HG02678 (cell line): Measurements from ENCODE around the gene CLEC4C.
A peak's percentile ranks its signal among the peaks of the same experiment; 100 is the strongest.
"Not testable (repeated sequence)": the region's sequence is repeated elsewhere in the genome, so short reads cannot be mapped to it uniquely, and the experiment has no call there.

Experiments used
- ATAC-seq: cut with Tn5 transposase; IDR thresholded peaks from one replicate; pipeline ENCODE4 v1.9.1; 2021; ENCODE audit warnings: mild to moderate bottlenecking, moderate library complexity; ENCODE audit not compliant: unreplicated experiment

CLEC4C gene, protein sequence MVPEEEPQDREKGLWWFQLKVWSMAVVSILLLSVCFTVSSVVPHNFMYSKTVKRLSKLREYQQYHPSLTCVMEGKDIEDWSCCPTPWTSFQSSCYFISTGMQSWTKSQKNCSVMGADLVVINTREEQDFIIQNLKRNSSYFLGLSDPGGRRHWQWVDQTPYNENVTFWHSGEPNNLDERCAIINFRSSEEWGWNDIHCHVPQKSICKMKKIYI

DNA sequence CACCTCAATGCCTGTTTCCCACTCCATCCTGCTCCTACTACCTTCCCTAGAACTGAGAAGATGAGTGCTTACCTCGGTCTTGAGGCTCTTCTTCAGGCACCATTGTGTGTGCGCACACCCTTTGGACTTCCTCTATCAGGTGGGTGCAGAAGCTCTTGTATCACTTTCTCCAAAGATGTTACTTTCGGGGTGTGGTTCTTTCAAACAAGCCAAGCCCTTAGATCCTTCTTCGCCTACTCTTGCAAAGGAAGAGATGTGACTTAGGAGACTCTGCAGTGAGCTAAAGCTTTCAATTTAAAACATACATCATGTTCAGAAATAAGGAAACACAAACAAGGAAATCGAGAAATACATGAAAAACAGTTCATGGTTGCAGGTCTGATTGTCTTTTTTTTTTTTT, at the start of gene CLEC4C:
Gene CLEC4C (minus strand): TSS at position 130 of the 400 bp plus-strand sequence. CDS start 27 bp downstream, at position 103.
- no peak for ATAC-seq

DNA sequence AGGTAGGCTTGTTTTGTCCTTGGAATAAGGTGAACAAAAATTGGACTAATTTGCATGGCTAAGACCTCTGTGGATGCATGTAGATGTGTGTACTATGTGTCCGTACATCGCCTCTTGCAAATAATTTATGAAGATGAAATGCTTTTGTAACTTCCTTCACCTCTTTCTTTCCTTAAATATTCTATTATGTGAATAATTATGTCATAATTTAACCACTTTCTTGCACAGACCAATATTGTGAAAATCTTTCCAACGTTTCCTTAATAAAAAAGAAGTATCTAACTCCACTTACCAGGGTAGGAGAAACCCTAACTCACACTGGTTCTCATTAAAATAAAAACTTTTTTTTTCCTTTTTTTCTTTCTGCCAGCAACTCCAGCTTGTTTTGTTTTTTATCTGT, 46.0 kb upstream of the CLEC4C start:
- ATAC-seq, result no peak

DNA sequence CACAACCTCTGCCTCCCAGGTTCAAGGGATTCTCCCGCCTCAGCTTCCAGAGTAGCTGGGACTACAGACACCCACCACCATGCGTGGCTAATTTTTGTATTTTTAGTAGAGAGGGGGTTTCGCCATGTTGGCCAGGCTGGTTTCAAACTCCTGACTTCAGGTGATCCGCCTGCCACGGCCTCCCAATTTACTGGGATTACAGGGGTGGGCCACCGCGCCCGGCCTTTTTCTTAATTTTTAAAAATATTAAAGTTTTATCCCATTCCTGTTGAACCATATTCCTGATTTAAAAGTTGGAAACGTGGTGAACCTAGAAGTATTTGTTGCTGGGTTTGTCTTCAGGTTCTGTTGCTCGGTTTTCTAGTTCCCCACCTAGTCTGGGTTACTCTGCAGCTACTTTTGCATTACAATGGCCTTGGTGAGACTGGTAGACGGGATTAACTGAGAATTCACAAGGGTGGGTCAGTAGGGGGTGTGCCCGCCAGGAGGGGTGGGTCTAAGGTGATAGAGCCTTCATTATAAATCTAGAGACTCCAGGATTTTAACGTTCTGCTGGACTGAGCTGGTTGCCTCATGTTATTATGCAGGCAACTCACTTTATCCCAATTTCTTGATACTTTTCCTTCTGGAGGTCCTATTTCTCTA, 41.8 kb upstream of the CLEC4C start, which contains the start of gene NANOG:
Gene NANOG (plus strand): TSS at position 519 of the 645 bp plus-strand sequence. CDS start 213 bp downstream, outside the sequence.
- not testable (repeated sequence) for ATAC-seq

DNA sequence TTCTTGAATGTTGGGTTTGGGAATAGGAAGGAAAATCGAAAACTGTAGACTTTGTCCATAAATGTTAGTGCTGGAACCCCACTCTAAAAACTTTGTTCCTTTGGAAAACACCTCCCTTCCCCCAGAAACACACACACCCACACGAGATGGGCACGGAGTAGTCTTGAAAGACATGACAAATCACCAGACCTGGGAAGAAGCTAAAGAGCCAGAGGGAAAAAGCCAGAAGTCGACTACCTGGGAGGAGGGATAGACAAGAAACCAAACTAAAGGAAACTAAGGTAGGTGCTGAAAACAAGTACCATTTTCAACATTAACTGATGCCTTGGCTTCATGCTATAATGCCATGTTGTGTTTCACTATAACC, 41.1 kb upstream of the CLEC4C start:
- ATAC-seq, result no peak

DNA sequence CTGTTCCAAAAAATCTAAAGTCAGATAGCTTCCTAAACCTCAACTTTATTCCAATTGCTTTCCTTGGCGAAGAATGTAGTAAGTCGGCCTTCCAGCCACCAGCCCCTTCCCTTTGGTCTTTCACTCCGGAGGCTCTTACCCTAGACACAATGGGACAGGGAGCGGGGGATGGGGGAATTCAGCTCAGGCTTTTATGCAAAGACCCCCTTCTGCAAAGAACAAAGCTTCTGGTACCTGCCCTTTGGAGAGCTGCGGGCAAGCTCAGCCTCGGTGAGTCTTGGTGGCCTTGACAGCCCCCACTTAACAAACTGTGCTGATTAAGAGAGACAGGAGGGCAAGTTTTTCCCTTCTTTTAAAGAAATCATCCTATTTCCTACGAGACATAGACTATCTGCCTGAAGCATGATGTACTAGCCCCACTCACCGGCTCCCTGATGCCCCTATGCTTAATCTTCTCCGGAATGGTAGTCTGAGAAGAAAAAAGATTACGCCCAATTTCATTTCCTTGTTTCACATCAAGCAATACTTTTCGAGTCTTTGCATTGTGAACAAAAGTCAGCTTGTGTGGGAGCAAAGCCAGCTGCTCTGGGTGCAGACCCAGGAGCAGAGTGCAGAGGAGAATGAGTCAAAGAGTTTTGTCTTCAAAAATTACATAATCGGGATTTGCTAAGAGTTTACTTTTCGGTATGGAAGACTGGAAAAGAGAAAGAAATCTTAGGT, 40.6 kb upstream of the CLEC4C start:
- no peak for ATAC-seq

DNA sequence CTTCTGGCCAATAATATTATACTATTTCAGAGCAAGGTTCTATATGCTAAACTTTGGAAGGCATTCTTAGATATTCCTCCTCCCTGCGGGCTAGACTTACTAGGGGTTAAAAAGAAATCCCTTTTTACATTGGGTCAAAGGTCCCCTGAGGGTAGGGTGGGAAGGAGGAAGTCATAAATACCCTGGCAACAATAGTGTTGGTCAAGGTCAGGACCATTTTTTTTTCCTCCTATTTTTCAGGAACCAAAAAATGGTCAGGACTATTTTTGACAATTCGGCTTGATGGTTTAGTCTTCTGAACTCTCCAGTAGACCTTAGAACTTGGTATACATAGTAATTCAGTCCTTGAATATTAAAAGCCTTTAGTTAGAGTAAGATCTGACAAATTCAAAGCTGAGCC, 37.5 kb upstream of the CLEC4C start:
- no peak for ATAC-seq

DNA sequence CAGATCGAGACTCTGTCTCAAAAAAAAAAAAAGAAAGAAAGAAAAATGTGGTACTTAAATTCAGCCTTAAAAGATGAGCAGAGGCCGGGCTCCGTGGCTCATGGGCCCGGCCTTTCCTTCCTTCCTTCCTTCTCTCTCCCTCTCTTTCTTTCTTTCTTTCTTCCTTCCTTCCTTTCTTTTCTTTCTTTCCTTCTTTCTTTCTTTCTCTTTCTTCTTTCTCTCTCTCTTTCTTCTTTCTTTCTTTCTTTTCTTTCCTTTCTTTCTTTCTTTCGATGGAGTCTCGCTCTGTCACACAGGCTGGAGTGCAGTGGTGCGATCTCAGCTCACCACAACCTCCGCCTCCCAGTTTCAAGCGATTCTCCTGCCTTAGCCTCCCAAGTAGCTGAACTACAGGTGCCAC, 36.3 kb upstream of the CLEC4C start:
- not testable (repeated sequence) for ATAC-seq

DNA sequence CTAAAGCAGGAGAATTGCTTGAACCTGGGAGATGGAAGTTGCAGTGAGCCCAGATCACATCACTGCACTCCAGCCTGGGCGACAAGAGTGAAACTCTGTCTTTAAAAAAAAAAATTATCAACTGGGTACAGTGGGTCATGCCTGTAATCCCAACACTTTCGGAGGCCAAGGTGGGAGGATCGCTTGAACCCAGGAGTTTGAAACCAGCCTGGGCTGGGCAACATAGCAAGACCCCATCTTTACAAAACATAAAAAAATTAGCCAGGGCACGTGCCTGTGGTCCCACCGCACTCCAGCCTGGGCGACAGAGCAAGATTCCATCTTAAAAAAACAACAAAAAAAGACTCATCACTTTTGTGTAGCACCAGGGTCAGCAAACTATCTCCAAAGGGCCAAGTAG, 34.9 kb upstream of the CLEC4C start:
- no peak for ATAC-seq

DNA sequence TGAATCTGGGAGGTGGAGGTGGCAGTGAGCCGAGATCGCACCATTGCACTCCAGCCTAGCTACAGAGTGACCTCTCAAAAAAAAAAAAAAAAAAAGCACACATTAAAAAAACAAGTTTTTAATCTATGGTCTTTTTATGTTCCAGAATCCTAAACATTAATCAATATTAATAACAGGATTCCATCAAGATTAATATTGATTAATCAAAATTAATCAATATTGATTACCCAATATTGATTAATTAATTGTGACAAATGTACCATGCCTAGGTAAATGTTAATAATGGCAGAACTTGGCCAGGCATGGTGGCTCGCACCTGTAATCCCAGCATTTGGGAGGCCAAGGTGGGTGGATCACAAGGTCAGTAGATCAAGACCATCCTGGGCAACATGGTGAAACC, 34.1 kb upstream of the CLEC4C start:
- ATAC-seq, result no peak

DNA sequence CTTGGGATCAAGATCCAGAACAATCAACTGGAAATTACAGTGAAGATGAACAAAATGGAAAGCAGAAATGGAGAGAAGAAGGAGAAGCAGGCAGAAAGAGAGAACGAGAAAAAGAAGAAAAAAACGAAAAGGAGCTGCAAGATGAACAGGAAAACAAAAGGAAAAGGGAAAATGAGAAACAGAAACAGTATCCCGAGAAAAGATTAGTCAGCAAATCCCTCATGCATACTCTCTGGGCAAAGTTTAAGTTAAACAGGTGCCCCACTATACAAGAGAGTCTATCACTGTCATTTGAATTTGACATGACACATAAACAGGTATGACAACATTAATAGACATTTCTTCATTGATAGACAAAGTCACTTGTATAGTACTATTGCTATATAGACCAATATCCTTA, 22.8 kb upstream of the CLEC4C start:
- no peak for ATAC-seq

DNA sequence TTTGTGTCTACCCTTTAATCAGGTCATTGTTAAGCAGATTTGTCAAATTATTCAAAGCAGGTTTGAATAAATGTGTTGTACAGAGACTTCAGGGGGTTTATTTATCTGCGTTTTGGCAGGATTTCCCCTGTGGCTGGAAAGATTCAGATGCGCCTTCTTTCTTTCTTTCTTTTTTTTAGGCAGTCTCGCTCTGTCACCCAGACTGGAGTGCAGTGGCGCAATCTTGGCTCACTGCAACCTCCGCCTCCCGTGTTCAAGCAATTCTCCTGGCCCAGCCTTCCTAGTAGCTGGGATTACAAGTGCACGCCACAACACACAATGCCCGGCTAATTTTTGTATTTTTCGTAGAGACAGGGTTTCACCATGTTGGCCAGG, 11.6 kb upstream of the CLEC4C start:
- no peak for ATAC-seq

DNA sequence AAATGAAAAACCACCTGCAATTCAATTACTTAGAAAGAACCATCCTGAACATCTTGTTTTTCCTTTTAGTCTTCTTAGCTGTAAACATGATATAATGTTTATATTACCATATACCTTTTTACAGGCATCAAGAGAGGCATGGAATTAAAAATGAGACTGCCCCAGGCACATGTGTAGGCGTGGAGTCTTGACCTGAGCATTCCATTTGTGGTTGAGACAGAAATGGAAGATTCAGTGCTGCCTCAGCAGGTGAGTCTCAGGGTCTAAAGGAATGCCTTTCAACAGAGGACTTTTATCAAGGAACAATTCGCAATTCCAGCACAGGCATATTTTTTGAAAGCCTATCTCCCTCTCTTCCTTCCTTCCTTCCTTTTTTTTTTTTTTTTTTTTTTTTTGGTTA, 9.8 kb upstream of the CLEC4C start:
- no peak for ATAC-seq

DNA sequence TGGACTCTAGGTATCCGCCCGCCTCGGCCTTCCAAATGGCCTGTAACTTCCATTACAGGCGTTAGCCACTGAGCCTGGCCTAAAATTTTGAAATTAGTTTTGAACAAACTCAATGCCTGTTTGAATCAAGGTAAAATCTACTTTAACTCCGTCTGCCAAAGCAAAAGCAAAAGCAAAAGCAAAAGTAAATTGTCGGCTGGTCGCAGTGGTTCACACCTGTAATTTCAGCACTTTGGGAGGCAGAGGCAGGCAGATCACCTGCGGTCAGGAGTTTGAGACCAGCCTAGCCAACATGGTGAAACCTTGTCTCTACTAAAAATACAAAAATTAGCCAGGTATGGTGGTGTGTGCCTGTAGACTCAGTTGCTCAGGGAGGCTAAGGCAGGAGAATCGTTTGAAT, 8.5 kb upstream of the CLEC4C start:
- ATAC-seq, result not testable (repeated sequence)

DNA sequence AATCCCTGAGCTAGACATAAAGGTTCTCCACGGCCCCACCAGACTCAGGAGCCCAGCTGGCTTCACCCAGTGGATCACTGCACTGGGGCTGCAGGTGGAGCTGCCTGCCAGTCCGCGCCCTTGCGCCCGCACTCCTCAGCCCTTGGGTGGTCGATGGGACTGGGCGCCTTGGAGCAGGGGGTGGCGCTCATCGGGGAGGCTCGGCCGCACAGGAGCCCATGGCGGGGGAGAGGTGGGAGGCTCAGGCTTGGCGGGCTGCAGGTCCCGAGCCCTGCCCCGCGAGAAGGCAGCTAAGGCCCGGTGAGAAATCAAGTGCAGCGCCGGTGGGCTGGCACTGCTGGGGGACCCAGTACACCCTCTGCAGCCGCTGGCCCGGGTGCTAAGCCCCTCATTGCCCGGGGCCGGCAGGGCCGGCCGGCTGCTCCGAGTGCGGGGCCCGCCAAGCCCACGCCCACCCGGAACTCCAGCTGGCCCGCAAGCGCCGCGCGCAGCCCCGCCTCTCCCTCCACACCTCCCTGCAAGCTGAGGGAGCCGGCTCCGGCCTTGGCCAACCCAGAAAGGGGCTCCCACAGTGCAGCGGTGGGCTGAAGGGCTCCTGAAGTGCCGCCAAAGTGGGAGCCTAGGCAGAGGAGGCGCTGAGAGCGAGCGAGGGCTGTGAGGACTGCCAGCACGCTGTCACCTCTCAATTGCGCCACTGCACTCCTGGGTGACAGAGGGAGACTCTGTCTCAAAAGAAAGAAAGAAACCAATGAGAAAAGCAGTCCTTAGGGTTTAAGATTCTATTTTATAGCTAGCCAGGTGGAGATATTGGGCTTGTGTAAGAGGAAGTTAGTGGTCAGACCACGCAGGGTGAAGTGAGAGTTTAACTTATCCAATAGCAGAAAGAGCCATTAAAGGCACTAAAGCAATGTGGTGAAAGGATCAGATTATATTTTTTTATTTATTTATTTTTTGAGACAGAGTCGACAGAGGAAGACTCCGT, 5.1 kb upstream of the CLEC4C start:
- ATAC-seq, result peak; percentile 64

DNA sequence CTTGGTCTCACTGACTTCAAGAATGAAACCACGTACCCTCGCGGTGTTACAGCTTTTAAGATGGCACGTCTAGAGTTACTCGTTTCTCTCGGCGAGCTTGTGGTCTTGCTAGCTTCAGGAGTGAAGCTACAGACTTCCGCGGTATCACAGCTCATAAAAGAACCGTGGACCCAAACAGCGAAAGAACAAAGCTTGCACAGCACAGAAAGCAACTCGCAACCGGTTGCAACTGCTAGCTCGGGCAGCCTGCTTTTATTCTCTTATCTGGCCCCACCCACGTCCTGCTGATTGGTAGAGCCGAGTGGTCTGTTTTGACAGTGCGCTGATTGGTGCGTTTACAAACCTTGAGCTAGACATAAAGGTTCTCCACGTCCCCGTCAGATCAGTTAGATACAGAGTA, 4.2 kb upstream of the CLEC4C start:
- ATAC-seq, result no peak

DNA sequence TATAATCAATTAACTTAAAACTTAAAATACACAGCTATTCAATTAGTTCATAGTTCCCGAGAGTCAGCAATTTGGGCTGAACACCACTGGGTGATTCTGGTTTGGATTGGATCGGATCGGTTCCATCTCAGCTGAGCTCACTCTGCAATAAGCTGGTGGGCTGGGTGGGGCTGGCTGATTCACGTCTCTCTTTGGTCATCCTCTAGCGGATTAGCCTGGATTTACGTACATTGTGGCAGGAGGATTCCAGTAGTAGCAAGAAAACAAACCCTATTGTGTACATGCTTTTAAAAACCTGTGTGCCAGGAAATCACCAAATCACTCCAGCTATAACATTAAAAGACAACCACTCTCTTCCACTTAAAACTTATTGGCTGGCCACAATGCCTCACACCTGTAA, 3.2 kb upstream of the CLEC4C start:
- ATAC-seq, result no peak

DNA sequence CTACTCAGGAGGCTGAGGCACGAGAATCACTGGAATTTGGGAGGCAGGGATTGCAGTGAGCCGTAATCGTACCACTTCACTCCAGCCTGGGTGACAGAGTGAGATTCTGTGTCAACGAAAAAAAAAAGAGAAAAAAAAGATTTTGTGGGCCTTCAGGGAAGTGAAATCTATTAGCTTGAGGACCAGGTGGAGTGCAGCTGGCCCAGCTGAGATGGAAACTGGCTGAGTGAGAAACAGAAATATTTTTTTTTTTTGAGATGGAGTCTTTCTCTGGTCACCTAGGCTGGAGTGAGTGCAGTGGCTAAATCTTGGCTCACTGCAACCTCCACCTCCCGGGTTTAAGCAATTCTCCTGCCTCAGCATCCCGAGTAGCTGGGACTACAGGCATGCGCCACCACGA, 2.3 kb upstream of the CLEC4C start:
- ATAC-seq, result peak; percentile 47

DNA sequence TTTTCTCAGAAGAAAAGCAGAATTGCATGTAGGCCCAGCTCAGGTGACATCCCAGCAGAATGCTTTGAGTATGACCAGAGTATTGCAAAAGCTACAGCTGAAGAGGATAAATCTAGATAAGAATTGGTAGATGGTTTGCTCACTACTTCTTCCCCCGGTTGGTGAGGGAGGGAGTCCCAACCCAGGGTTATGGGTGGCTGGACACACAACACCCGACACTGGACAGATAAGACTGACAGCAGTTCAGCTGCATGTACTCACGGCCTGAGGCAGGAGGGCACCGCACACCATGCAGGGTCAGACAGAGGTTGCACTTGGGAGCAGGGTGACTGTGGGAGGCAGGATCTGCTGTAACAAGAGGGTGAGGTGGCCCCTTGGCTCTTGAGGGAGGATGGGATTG, 1.7 kb upstream of the CLEC4C start:
- no peak for ATAC-seq

DNA sequence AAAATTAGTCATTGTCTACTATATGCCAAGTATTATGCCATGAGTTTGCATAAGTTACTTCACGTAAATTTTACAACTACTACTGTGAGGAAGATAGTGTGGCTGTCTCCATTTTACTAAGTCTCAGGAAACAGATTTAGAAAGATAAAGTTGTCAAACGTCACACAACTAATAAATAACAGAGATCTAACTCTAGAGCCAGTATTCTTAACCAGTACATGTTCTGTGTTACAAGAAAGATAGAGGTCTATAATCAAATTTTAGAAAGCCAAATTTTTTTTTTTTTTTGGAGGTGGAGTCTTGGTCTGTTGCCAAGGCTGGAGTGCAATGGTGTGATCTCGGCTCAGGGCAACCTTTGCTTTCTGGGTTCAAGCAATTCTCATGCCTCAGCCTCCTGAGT, 14.2 kb downstream of the CLEC4C start:
- no peak for ATAC-seq

DNA sequence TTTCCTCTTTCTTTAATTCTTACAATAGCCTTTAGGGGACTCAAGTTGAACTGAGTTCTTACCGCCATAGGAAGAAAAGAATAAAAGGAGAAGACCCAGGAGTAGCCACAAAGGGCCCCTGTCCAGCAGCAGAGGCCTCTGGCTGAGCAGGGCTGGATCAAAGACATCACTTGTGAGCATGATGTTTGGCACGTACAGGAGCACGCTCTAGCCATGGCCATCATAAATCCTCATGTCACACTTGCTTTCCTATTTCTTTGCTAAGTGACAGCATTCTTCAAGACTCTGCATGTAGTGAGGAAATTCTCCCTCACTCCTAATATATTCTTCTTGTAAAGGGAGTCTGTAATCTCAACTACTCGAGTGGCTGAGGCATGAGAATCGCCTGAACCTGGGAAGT, 15.7 kb downstream of the CLEC4C start:
- ATAC-seq, result no peak

DNA sequence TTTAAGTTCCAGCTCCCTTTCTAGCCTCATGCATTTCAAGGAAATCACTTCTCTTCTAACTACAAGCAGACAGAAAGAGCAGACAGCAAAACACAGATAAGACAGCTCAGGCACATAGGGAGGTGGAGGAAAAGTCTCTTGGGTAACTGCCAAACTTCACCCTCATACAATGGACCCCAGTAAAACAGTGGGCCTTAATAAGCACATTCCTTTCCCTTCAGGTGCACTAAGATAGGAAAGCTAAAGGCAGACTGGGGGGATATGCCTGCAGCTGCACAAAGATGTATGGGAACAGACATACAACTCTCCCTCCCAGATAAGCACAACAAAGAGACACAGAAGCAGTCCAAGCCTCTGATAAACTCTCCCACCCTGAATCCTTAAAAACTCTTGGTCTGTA, 16.2 kb downstream of the CLEC4C start:
- not testable (repeated sequence) for ATAC-seq
